SKM-1 (cell line): ENCODE results near the gene MSMB.
"Not testable (repeated sequence)": the region's sequence is repeated elsewhere in the genome, so short reads cannot be mapped to it uniquely, and the experiment has no call there.

Experiments
- DNase-seq: peaks from one replicate; lab custom pipeline; 2025; ENCODE audit not compliant: unreplicated experiment; lab: John Stamatoyannopoulos, UW

MSMB gene

GRCh38 chr10:46014683-46015405 is 31.2 kb downstream of the MSMB start:
- no peak for DNase-seq

- DNase-seq: no peak
Observed at GRCh38 chr10:46014206-46014605, 31.9 kb downstream of the MSMB start.

- no peak for DNase-seq
Observed at GRCh38 chr10:46012746-46013145, 33.3 kb downstream of the MSMB start.

- no peak for DNase-seq
Observed at GRCh38 chr10:46006219-46006618, 39.9 kb downstream of the MSMB start.

- DNase-seq: no peak
Observed at GRCh38 chr10:46005383-46005782, 40.7 kb downstream of the MSMB start.

DNA sequence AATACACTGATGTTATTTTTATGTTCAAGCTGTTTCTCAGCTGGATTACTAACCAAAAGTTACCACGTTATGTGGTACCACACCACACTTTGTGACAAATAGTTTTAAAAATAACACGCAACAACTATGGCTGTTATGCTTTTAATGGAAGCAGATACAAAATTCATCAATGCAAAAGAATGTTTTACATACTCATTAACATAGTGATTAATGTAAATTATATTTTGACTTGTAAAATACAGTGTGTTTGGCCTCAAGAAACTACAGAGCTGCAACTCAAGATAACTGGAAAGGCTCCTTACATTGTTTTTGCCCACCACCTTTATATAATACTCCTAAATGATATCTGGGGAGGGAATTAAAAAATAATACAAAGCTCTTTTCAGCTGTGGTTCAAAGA is 41.1 kb downstream of the MSMB start:
- DNase-seq: no peak

- DNase-seq: no peak
Observed at GRCh38 chr10:46002916-46003693, 43.0 kb downstream of the MSMB start.

GRCh38 chr10:46002189-46002687 is 43.8 kb downstream of the MSMB start:
- DNase-seq: not testable (repeated sequence)

- DNase-seq: no peak
Observed at GRCh38 chr10:46001187-46001756, 44.8 kb downstream of the MSMB start.

- no peak for DNase-seq
Observed at GRCh38 chr10:46000538-46000937, 45.5 kb downstream of the MSMB start.

GRCh38 chr10:45999955-46000354 is 46.1 kb downstream of the MSMB start:
- not testable (repeated sequence) for DNase-seq

DNA sequence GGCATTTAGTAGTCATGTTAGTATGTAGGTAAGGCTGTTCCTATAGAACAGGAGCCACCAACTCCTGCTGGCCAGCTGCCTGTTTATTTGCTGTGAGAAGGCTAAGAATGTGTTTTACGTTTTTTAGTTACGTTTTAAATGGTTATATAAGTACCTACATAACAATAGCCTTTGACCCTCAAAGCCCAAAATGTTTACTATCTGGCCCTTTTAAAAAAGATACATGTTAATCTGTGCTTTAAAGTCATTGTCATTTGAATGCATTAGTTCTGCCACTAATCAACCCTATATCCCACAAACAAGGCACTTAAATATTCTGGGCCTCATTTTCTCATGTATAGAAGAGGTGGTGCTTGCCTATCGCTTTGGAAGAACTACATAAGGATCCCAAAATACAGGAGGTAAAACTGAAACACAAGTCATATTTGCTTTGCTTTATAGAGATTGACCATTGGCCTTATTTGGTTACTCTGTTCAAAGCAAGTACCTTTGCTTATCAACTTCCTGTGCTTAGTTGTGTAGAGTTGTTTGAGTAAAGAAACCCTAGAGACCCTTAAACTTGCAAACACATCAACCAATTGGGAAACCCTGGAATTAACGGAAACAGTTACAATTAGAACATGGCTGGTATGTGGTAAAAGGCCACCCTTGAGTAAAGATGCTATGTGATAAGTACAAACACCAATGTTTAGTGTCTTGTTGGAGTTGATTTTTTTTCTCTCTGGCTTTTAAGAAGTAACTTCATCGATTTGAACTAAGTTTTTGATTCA is 47.9 kb downstream of the MSMB start:
- DNase-seq: no peak

GRCh38 chr10:45997557-45997956 is 48.5 kb downstream of the MSMB start:
- DNase-seq: no peak

GRCh38 chr10:45985590-45985989 is 60.5 kb downstream of the MSMB start:
- DNase-seq: not testable (repeated sequence)

- not testable (repeated sequence) for DNase-seq
Observed at GRCh38 chr10:45984473-45984872, 61.6 kb downstream of the MSMB start.

GRCh38 chr10:45983538-45984186 is 62.4 kb downstream of the MSMB start:
- not testable (repeated sequence) for DNase-seq
